GM12878 (cell line): ENCODE results near the gene BEAN1. TPM values are rescaled to one million over a fixed set of nuclear protein-coding genes. Genes with fewer than 3 reads are reported as not detected.

ENCODE experiments used
- ATAC-seq: fragments of 200-7000 bp; cut with Tn5 transposase; 3 replicates; pipeline ENCODE4 v1.9.1; 2020; ENCODE audit warnings: mild to moderate bottlenecking, moderate library complexity
- BruUV-seq: library from RNA; stranded (reverse); fragments of 400-500 nt; replicated peaks from 2 replicates; lab custom pipeline; 2021; lab: Mats Ljungman, UMichigan
- CTCF ChIA-PET: fragments of 300-600 bp; sonication (Branson Sonifier 250); formaldehyde crosslinking; extraction: SDS; loops from one replicate; lab custom pipeline; 2021; ENCODE audit warnings: inconsistent platforms; lab: Yijun Ruan, JAX
- POLR2A ChIA-PET: fragments of 350-600 bp; formaldehyde crosslinking; extraction: SDS; loops from one replicate; lab custom pipeline; 2021; ENCODE audit warnings: inconsistent platforms; lab: Charles Lee
- RAD21 ChIA-PET: fragments of 300-600 bp; sonication (Branson Sonifier 250); formaldehyde crosslinking; loops from one replicate; lab custom pipeline; 2023; ENCODE audit warnings: antibody characterized with exemption; ENCODE audit not compliant: unreplicated experiment; lab: Charles Lee
- SMC1A ChIA-PET: fragments of 300-600 bp; sonication (Branson Sonifier 250); formaldehyde crosslinking; loops from one replicate; lab custom pipeline; 2023; ENCODE audit not compliant: unreplicated experiment, uncharacterized antibody; lab: Charles Lee
- DNase-seq: peaks from one replicate; pipeline ENCODE4 v3.0.0-alpha.2; 2011; ENCODE audit warnings: low read depth, low spot score
- FAIRE-seq: peaks from 3 replicates; lab custom pipeline; 2011; peaks lifted over from hg19 to GRCh38; lab: Jason Lieb, UNC
- H2AFZ ChIP-seq: 2 replicates; pipeline ENCODE4 v1.6.0; 2011; ENCODE audit warnings: low read depth, low read length, control low read depth; ENCODE audit not compliant: control insufficient read depth
- H3K27ac ChIP-seq: 2 replicates; pipeline ENCODE4 v1.5.1; 2011; ENCODE audit warnings: control low read depth; ENCODE audit not compliant: control insufficient read depth, insufficient read depth
- H3K27me3 ChIP-seq, 2 experiments: replicated peaks in 1 of 2; 2 replicates each; pipeline versions ENCODE4 v1.6.0 to v1.6.1; 2011; ENCODE audit warnings: low read length in 1 of 2; ENCODE audit not compliant: control insufficient read depth in 2 of 2, insufficient read depth in 2 of 2
- H3K36me3 ChIP-seq, 2 experiments: 2 replicates each; pipeline ENCODE4 v1.5.1; 2011; ENCODE audit warnings: low read length in 1 of 2; ENCODE audit not compliant: control insufficient read depth in 2 of 2, insufficient read depth in 2 of 2
- H3K4me1 ChIP-seq: 2 replicates; pipeline ENCODE4 v1.6.1; 2011; ENCODE audit warnings: mild to moderate bottlenecking, low read length, moderate library complexity, mixed read lengths; ENCODE audit not compliant: control insufficient read depth, insufficient read depth
- H3K4me2 ChIP-seq: 2 replicates; pipeline ENCODE4 v1.6.0; 2011; ENCODE audit warnings: control low read depth; ENCODE audit not compliant: control insufficient read depth, insufficient read depth
- H3K4me3 ChIP-seq: fragments of 200-600 bp; sonication (generic); 2 replicates; pipeline ENCODE4 v1.5.1; 2016
- H3K79me2 ChIP-seq: 2 replicates; pipeline ENCODE4 v1.6.0; 2011; ENCODE audit warnings: low read length; ENCODE audit not compliant: control insufficient read depth, insufficient read depth
- H3K9ac ChIP-seq: 2 replicates; pipeline ENCODE4 v1.8.0; 2011; ENCODE audit warnings: low read length, control low read depth, mixed read lengths; ENCODE audit not compliant: control insufficient read depth, insufficient read depth
- H3K9me3 ChIP-seq: replicated peaks from 3 replicates; pipeline ENCODE4 v1.5.1; 2011; ENCODE audit warnings: mild to moderate bottlenecking, low read length; ENCODE audit not compliant: control insufficient read depth, insufficient read depth
- H4K20me1 ChIP-seq: 2 replicates; pipeline ENCODE4 v1.6.0; 2011; ENCODE audit not compliant: control insufficient read depth, insufficient read depth
- BACH1 ChIP-seq: fragments of 450-650 bp; IDR thresholded peaks from 2 replicates; pipeline ENCODE4 v1.6.1; 2017; ENCODE audit warnings: mild to moderate bottlenecking, borderline replicate concordance
- MTA2 ChIP-seq: fragments of 450-650 bp; IDR thresholded peaks from 2 replicates; pipeline ENCODE4 v1.6.1; 2016; ENCODE audit warnings: low read depth, mild to moderate bottlenecking, moderate library complexity
- PAX5 ChIP-seq: IDR thresholded peaks from 2 replicates; pipeline ENCODE4 v1.6.1; 2011; ENCODE audit warnings: low read depth, low read length, borderline replicate concordance
- SMAD1 ChIP-seq: fragments of 450-650 bp; IDR thresholded peaks from 2 replicates; pipeline ENCODE4 v1.6.1; 2018; ENCODE audit warnings: mild to moderate bottlenecking, low read depth; ENCODE audit not compliant: partially characterized antibody
- WGBS: methylation state at CpG from one replicate; pipeline ENCODE4 v1.1.6; 2016; ENCODE audit warnings: low lambda C conversion rate; ENCODE audit not compliant: insufficient replicate concordance, insufficient coverage; ENCODE audit errors: missing lambda C conversion rate; 5-methylcytosine and 5-hydroxymethylcytosine counted together
- in situ Hi-C: fragments of 300-500 bp; cut with MboI; formaldehyde crosslinking; loops from 9 replicates; pipeline ENCODE4 v1.14.3; 2018; ENCODE audit warnings: mixed read lengths
- intact Hi-C: fragments of 100-400 bp; cut with micrococcal nuclease; formaldehyde crosslinking; loops from one replicate; pipeline ENCODE4 v1.14.2; 2022; ENCODE audit not compliant: unreplicated experiment
- polyA plus RNA-seq, 11 experiments: library from polyadenylated mRNA; depleted of rRNA in 4 of 11; unstranded in 6 of 11; stranded (reverse) in 5 of 11; fragments of >200 nt; fragmentation: Nextera tagmentation in 4 of 11; fragmentation: Illumina TruSeq in 1 of 11; extraction: Ambion mirVana in 4 of 11; extraction: Trizol in 1 of 11; gene quantifications; 1 replicate in 1 of 11; 2 replicates in 10 of 11; pipeline versions ENCODE4 v1.2.1 to v1.2.3, GENCODE V29; 2011 to 2016; ENCODE audit warnings: inconsistent platforms in 2 of 11, missing spikeins in 2 of 11, low read depth in 1 of 11
- total RNA-seq, 4 experiments: library from RNA; depleted of rRNA in 3 of 4; stranded (reverse); fragments of >200 nt in 3 of 4; fragmentation: Illumina TruSeq in 1 of 4; extraction: Trizol in 1 of 4; gene quantifications; 2 replicates each; pipeline versions ENCODE4 v1.2.1 to v1.2.3, GENCODE V29; 2013 to 2021
- TF ChIP-seq, protein P1 (sequence below): IDR thresholded peaks from 2 replicates; pipeline ENCODE4 v1.6.1; 2012; ENCODE audit warnings: mild to moderate bottlenecking, low read depth, low read length
- TF ChIP-seq, protein P2 (sequence below): fragments of 450-650 bp; formaldehyde crosslinking; IDR thresholded peaks from 2 replicates; pipeline ENCODE4 v1.4.0; 2020; ENCODE audit warnings: mild to moderate bottlenecking, moderate library complexity
- TF ChIP-seq, protein P3 (sequence below): fragments of 450-650 bp; IDR thresholded peaks from 2 replicates; pipeline ENCODE4 v1.6.1; 2016; ENCODE audit warnings: mild to moderate bottlenecking
- TF ChIP-seq, protein P4 (sequence below): fragments of 450-650 bp; IDR thresholded peaks from 2 replicates; pipeline ENCODE4 v1.6.1; 2017; ENCODE audit warnings: mild to moderate bottlenecking, moderate library complexity

The BEAN1 gene
- total and polyA plus RNA-seq, 10 of the 15 experiments (the other 5 are each of a cell fraction or from before 2014, with no cell fraction given), result not detected

DNA sequence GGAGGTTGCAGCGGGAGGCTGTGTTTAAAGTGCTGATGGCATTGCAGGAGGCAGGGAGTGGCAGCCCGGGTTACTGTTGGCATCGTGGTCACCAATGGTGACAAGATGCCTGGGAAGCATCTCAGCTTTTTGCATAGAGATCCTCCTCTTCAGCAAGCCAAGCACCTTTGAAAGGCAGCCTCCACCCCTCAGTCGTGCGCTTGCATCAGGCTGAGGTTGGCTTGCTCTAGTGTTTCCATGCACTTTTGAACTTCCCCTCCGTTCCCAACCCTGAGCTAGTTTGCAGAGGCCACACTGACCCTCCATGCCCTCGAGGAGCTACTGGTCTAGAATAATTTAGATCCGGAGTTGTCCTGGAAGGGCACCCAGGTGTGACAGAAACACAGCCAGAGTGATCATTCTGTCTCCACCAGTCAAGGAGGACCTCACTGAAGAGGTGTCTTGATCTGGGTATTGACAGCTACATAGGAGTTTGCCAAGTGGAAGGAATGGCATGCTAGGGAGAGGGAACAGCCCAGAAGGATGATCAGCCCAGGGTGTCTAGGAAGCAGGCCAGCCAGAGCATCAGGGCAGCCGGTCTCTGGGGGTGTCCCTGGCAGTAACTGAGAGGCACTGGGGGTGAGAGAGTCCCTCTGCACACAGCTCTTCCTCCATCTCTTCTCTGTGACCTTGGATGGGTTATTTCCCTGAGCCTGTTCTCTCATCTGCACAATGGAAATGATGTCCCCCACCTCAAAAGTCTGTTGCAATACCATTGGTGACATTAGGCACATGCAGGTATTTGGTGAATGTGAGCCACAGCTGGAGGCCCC is 7.7 kb downstream of the BEAN1 start (continued):
- TF ChIP-seq, protein P1, sequence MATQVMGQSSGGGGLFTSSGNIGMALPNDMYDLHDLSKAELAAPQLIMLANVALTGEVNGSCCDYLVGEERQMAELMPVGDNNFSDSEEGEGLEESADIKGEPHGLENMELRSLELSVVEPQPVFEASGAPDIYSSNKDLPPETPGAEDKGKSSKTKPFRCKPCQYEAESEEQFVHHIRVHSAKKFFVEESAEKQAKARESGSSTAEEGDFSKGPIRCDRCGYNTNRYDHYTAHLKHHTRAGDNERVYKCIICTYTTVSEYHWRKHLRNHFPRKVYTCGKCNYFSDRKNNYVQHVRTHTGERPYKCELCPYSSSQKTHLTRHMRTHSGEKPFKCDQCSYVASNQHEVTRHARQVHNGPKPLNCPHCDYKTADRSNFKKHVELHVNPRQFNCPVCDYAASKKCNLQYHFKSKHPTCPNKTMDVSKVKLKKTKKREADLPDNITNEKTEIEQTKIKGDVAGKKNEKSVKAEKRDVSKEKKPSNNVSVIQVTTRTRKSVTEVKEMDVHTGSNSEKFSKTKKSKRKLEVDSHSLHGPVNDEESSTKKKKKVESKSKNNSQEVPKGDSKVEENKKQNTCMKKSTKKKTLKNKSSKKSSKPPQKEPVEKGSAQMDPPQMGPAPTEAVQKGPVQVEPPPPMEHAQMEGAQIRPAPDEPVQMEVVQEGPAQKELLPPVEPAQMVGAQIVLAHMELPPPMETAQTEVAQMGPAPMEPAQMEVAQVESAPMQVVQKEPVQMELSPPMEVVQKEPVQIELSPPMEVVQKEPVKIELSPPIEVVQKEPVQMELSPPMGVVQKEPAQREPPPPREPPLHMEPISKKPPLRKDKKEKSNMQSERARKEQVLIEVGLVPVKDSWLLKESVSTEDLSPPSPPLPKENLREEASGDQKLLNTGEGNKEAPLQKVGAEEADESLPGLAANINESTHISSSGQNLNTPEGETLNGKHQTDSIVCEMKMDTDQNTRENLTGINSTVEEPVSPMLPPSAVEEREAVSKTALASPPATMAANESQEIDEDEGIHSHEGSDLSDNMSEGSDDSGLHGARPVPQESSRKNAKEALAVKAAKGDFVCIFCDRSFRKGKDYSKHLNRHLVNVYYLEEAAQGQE, result no peak
- TF ChIP-seq, protein P2, sequence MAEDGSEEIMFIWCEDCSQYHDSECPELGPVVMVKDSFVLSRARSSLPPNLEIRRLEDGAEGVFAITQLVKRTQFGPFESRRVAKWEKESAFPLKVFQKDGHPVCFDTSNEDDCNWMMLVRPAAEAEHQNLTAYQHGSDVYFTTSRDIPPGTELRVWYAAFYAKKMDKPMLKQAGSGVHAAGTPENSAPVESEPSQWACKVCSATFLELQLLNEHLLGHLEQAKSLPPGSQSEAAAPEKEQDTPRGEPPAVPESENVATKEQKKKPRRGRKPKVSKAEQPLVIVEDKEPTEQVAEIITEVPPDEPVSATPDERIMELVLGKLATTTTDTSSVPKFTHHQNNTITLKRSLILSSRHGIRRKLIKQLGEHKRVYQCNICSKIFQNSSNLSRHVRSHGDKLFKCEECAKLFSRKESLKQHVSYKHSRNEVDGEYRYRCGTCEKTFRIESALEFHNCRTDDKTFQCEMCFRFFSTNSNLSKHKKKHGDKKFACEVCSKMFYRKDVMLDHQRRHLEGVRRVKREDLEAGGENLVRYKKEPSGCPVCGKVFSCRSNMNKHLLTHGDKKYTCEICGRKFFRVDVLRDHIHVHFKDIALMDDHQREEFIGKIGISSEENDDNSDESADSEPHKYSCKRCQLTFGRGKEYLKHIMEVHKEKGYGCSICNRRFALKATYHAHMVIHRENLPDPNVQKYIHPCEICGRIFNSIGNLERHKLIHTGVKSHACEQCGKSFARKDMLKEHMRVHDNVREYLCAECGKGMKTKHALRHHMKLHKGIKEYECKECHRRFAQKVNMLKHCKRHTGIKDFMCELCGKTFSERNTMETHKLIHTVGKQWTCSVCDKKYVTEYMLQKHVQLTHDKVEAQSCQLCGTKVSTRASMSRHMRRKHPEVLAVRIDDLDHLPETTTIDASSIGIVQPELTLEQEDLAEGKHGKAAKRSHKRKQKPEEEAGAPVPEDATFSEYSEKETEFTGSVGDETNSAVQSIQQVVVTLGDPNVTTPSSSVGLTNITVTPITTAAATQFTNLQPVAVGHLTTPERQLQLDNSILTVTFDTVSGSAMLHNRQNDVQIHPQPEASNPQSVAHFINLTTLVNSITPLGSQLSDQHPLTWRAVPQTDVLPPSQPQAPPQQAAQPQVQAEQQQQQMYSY (CRISPR knock-in tag), result no peak

DNA sequence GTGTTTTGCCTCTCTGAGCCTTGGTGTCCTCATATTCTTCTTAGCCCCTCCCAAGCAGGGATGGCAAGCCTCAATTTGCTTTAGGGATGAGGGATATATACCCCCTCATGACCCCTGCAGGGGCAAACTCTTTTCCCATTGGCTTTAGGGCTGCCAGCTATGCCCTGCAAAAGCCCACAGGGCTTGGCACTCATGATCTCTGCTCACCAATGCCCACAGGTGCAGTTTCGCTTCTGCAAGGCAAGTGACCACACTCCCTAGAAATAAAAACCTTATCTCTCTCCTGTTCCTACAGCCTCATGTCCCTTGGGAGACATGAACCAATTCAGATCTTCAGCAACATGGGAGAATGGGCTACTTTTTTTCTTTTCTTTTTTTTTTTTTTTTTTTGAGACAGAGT is 8.8 kb downstream of the BEAN1 start:
- Histone ChIP-seq H4K20me1 (no peaks in the 10 kb centered on the region), H3K4me1 (no peaks in the 10 kb centered on the region), H3K4me2 (no peak overlapping the region), H3K4me3 (no peak overlapping the region), H3K9me3 (no peaks in the 10 kb centered on the region), H2AFZ (no peak overlapping the region), H3K27me3 (peaks cover 3 to 6% of the 10 kb centered on the region in 2 experiments), H3K27ac (no peak overlapping the region), H3K36me3 (no peaks in the 10 kb centered on the region), H3K79me2 (no peaks in the 10 kb centered on the region), H3K9ac (no peak overlapping the region)
- intact Hi-C loops, result no loop called here
- in situ Hi-C loops, result no loop called here
- ATAC-seq (no peak), DNase-seq (no peak), FAIRE-seq (no peak)
- ChIA-PET CTCF (interaction anchor here (1.1 kb wide), 1 partner anchor 7 kb away, joined by 3 read pairs; no protein-coding TSS in a partner anchor), SMC1A (no interaction called here), POLR2A (no interaction called here), RAD21 (no interaction called here)
- WGBS, result 80% methylated on average over 1 of the region's 1 CpG
- BruUV-seq, result no TSS peak
- TF ChIP-seq BACH1 (no peak), SMAD1 (no peak), PAX5 (no peak), MTA2 (no peak)
- TF ChIP-seq, protein P3, sequence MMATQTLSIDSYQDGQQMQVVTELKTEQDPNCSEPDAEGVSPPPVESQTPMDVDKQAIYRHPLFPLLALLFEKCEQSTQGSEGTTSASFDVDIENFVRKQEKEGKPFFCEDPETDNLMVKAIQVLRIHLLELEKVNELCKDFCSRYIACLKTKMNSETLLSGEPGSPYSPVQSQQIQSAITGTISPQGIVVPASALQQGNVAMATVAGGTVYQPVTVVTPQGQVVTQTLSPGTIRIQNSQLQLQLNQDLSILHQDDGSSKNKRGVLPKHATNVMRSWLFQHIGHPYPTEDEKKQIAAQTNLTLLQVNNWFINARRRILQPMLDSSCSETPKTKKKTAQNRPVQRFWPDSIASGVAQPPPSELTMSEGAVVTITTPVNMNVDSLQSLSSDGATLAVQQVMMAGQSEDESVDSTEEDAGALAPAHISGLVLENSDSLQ, result no peak
- TF ChIP-seq, protein P4, sequence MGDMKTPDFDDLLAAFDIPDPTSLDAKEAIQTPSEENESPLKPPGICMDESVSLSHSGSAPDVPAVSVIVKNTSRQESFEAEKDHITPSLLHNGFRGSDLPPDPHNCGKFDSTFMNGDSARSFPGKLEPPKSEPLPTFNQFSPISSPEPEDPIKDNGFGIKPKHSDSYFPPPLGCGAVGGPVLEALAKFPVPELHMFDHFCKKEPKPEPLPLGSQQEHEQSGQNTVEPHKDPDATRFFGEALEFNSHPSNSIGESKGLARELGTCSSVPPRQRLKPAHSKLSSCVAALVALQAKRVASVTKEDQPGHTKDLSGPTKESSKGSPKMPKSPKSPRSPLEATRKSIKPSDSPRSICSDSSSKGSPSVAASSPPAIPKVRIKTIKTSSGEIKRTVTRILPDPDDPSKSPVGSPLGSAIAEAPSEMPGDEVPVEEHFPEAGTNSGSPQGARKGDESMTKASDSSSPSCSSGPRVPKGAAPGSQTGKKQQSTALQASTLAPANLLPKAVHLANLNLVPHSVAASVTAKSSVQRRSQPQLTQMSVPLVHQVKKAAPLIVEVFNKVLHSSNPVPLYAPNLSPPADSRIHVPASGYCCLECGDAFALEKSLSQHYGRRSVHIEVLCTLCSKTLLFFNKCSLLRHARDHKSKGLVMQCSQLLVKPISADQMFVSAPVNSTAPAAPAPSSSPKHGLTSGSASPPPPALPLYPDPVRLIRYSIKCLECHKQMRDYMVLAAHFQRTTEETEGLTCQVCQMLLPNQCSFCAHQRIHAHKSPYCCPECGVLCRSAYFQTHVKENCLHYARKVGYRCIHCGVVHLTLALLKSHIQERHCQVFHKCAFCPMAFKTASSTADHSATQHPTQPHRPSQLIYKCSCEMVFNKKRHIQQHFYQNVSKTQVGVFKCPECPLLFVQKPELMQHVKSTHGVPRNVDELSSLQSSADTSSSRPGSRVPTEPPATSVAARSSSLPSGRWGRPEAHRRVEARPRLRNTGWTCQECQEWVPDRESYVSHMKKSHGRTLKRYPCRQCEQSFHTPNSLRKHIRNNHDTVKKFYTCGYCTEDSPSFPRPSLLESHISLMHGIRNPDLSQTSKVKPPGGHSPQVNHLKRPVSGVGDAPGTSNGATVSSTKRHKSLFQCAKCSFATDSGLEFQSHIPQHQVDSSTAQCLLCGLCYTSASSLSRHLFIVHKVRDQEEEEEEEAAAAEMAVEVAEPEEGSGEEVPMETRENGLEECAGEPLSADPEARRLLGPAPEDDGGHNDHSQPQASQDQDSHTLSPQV, result no peak
